Sigmoid colon (tissue), 4 donors: Measurements from ENCODE around the gene MAEL.

ENCODE experiments used
- EP300 ChIP-seq, 4 donors: sonication (generic); formaldehyde crosslinking; IDR thresholded peaks; one replicate each; pipeline ENCODE4 v1.6.1; 2017; ENCODE audit warnings: antibody characterized with exemption in 4 of 4
- POLR2A ChIP-seq, 2 donors: fragments of 450-650 bp; IDR thresholded peaks; one replicate each; pipeline ENCODE4 v1.6.1; 2016; ENCODE audit warnings: antibody characterized with exemption in 2 of 2, mild to moderate bottlenecking in 2 of 2, moderate library complexity in 2 of 2
- POLR2AphosphoS5 ChIP-seq, 4 donors: sonication (generic); formaldehyde crosslinking; IDR thresholded peaks; one replicate each; pipeline ENCODE4 v1.6.1; 2017; ENCODE audit warnings: antibody characterized with exemption in 4 of 4
- TF ChIP-seq, protein P1 (sequence below), 4 experiments: fragments of 450-650 bp in 3 of 4; fragments of 200-600 bp in 1 of 4; IDR thresholded peaks; one replicate each; pipeline ENCODE4 v1.5.1; 2016 to 2019; ENCODE audit warnings: antibody characterized with exemption in 4 of 4, mild to moderate bottlenecking in 3 of 4, moderate library complexity in 2 of 4

DNA sequence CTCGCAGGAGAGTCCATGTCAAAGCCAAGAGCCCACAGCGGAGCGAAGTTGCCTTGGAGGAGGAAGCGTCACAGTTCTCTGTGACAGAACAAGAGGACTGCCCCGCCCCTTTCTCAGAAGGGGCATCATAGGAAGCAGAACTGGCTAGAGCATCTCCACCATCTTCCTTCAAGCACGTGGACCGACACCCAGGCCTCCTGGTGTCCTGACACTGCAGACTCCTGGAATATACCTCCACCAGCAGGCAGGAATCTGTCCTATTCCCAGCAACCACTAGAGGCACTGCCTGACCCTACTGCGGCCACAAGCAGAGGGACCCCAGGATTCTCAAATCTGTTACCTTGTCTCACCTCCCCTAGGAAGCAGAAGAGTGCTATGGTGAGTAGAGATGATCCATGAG is 63.3 kb downstream of the MAEL start:
- TF ChIP-seq, protein P1, sequence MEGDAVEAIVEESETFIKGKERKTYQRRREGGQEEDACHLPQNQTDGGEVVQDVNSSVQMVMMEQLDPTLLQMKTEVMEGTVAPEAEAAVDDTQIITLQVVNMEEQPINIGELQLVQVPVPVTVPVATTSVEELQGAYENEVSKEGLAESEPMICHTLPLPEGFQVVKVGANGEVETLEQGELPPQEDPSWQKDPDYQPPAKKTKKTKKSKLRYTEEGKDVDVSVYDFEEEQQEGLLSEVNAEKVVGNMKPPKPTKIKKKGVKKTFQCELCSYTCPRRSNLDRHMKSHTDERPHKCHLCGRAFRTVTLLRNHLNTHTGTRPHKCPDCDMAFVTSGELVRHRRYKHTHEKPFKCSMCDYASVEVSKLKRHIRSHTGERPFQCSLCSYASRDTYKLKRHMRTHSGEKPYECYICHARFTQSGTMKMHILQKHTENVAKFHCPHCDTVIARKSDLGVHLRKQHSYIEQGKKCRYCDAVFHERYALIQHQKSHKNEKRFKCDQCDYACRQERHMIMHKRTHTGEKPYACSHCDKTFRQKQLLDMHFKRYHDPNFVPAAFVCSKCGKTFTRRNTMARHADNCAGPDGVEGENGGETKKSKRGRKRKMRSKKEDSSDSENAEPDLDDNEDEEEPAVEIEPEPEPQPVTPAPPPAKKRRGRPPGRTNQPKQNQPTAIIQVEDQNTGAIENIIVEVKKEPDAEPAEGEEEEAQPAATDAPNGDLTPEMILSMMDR (IDR thresholded peaks at IDR 0.05): peak in 2 of 4 experiments; percentile 23 to 34
- no peak for TF ChIP-seq EP300 (IDR thresholded peaks at IDR 0.05)
- TF ChIP-seq POLR2A (IDR thresholded peaks at IDR 0.05): no peak
- no peak for TF ChIP-seq POLR2AphosphoS5 (IDR thresholded peaks at IDR 0.05)
